ENCODE data around the gene FUZ. TPM values are rescaled to one million over a fixed set of nuclear protein-coding genes. Genes with fewer than 3 reads are reported as not detected.

Gene FUZ
- total RNA-seq, 1 experiment from 2014 or later: 13.9 TPM

DNA sequence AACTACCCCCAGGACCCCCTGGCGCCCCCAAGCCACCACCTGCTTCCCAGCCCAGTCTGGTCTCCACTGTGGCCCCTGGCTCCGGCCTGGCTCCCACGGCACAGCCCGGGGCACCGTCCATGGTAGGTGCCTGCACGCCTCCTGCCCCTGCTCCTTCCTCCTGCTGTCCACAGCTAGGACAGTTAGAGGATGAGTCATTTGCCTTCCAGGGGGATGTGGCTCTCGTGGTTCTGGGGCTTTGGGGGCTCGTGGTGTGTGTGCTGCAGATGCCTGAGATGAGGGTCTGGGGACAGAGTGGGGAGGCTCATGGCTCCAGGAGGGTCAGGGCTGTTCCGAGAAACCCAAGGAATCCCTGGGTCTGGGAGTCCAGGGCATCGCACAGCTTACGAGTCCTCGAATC, 17.7 kb upstream of the FUZ start:
- Histone ChIP-seq H3K4me3 (ENCODE audit: low read depth in 2 of 2, low read length in 2 of 2) (no peak overlapping the region), H3K9me3 (ENCODE audit: control insufficient read depth, insufficient read depth, low read depth, low read length) (no peaks in the 10 kb centered on the region), H3K27ac (ENCODE audit: low read length) (no peak overlapping the region), H3K4me1 (ENCODE audit: control insufficient read depth, insufficient read depth, low read length) (no peaks in the 10 kb centered on the region), H3K27me3 (ENCODE audit: control insufficient read depth, insufficient read depth, low read length) (no peaks in the 10 kb centered on the region), H3K36me3 (ENCODE audit: control insufficient read depth, insufficient read depth, low read length) (no peaks in the 10 kb centered on the region; the same call in 1 of the 2 replicates)
- TF ChIP-seq, protein P1, sequence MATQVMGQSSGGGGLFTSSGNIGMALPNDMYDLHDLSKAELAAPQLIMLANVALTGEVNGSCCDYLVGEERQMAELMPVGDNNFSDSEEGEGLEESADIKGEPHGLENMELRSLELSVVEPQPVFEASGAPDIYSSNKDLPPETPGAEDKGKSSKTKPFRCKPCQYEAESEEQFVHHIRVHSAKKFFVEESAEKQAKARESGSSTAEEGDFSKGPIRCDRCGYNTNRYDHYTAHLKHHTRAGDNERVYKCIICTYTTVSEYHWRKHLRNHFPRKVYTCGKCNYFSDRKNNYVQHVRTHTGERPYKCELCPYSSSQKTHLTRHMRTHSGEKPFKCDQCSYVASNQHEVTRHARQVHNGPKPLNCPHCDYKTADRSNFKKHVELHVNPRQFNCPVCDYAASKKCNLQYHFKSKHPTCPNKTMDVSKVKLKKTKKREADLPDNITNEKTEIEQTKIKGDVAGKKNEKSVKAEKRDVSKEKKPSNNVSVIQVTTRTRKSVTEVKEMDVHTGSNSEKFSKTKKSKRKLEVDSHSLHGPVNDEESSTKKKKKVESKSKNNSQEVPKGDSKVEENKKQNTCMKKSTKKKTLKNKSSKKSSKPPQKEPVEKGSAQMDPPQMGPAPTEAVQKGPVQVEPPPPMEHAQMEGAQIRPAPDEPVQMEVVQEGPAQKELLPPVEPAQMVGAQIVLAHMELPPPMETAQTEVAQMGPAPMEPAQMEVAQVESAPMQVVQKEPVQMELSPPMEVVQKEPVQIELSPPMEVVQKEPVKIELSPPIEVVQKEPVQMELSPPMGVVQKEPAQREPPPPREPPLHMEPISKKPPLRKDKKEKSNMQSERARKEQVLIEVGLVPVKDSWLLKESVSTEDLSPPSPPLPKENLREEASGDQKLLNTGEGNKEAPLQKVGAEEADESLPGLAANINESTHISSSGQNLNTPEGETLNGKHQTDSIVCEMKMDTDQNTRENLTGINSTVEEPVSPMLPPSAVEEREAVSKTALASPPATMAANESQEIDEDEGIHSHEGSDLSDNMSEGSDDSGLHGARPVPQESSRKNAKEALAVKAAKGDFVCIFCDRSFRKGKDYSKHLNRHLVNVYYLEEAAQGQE (IDR thresholded peaks at IDR 0.05; ENCODE audit: insufficient read depth in 1 of 2, low read depth in 2 of 2, low read length in 1 of 2): no peak
- TF ChIP-seq, protein P2, sequence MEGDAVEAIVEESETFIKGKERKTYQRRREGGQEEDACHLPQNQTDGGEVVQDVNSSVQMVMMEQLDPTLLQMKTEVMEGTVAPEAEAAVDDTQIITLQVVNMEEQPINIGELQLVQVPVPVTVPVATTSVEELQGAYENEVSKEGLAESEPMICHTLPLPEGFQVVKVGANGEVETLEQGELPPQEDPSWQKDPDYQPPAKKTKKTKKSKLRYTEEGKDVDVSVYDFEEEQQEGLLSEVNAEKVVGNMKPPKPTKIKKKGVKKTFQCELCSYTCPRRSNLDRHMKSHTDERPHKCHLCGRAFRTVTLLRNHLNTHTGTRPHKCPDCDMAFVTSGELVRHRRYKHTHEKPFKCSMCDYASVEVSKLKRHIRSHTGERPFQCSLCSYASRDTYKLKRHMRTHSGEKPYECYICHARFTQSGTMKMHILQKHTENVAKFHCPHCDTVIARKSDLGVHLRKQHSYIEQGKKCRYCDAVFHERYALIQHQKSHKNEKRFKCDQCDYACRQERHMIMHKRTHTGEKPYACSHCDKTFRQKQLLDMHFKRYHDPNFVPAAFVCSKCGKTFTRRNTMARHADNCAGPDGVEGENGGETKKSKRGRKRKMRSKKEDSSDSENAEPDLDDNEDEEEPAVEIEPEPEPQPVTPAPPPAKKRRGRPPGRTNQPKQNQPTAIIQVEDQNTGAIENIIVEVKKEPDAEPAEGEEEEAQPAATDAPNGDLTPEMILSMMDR (IDR thresholded peaks at IDR 0.05): no peak
- TF ChIP-seq SIN3A (IDR thresholded peaks at IDR 0.05; ENCODE audit: borderline replicate concordance, insufficient read depth, low read depth, low read length) (no peak), POLR2AphosphoS5 (IDR thresholded peaks at IDR 0.05; ENCODE audit: low read depth, low read length) (no peak), TCF7L2 (IDR thresholded peaks at IDR 0.05; ENCODE audit: low read depth, low read length) (no peak)
- CTCF ChIA-PET: no interaction called here
- POLR2A ChIA-PET: no interaction called here
- BruUV-seq (replicated peaks): no TSS peak
- in situ Hi-C loops (cut with HindIII; ENCODE audit: low pct_unique_long_range_greater_than_20kb, low sequenced_read_pairs) (no loop called here), intact Hi-C loops (cut with micrococcal nuclease; ENCODE audit: unreplicated experiment) (no loop called here)
- no peak for DNase-seq (ENCODE audit: low read depth, low spot score)
- no peak for ATAC-seq

DNA sequence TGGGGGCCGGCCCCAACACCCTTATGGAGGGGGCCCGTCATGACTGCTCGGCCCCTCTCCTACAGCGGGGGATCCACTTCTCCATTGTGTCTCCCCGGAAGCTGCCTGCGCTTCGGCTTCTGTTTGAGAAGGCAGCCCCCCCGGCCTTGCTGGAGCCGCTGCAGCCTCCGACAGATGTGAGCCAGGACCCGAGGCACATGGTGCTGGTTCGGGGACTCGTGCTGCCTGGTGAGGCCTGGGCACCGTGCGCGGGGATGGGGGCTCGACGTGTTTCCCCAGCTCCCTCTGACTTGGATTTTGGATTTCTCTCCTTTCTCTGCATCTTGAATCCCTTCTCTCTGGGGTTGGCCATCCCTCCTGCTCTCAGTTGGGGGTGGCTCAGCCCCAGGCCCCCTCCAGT, 16.6 kb upstream of the FUZ start:
- H3K36me3 ChIP-seq (ENCODE audit: control insufficient read depth, insufficient read depth, low read length): no peaks in the 10 kb centered on the region; the same call in 1 of the 2 replicates
- no peaks in the 10 kb centered on the region for H3K4me1 ChIP-seq (ENCODE audit: control insufficient read depth, insufficient read depth, low read length)
- no peak overlapping the region for H3K27ac ChIP-seq (ENCODE audit: low read length)
- ATAC-seq (no peak), DNase-seq (ENCODE audit: low read depth, low spot score) (no peak)
- BruUV-seq (replicated peaks): no TSS peak
- ChIA-PET POLR2A (no interaction called here), CTCF (no interaction called here)
- in situ Hi-C loops (cut with HindIII; ENCODE audit: low pct_unique_long_range_greater_than_20kb, low sequenced_read_pairs): no loop called here
- no peaks in the 10 kb centered on the region for H3K27me3 ChIP-seq (ENCODE audit: control insufficient read depth, insufficient read depth, low read length)
- H3K9me3 ChIP-seq (ENCODE audit: control insufficient read depth, insufficient read depth, low read depth, low read length): no peaks in the 10 kb centered on the region
- intact Hi-C loops (cut with micrococcal nuclease; ENCODE audit: unreplicated experiment): no loop called here
- no peak overlapping the region for H3K4me3 ChIP-seq (ENCODE audit: low read depth in 2 of 2, low read length in 2 of 2)
- TF ChIP-seq POLR2AphosphoS5 (IDR thresholded peaks at IDR 0.05; ENCODE audit: low read depth, low read length) (no peak), SIN3A (IDR thresholded peaks at IDR 0.05; ENCODE audit: borderline replicate concordance, insufficient read depth, low read depth, low read length) (no peak), TCF7L2 (IDR thresholded peaks at IDR 0.05; ENCODE audit: low read depth, low read length) (no peak)
- TF ChIP-seq, protein P1 (IDR thresholded peaks at IDR 0.05; ENCODE audit: insufficient read depth in 1 of 2, low read depth in 2 of 2, low read length in 1 of 2): no peak
- TF ChIP-seq, protein P2 (IDR thresholded peaks at IDR 0.05): no peak
